Epidermal melanocyte (primary cell): ENCODE data around the gene LMO1.

Experiments used
- DNase-seq: peaks from one replicate; pipeline ENCODE4 v3.0.0; 2011; ENCODE audit warnings: low spot score; ENCODE audit not compliant: insufficient read length

The LMO1 gene

GRCh38 chr11:8263769-8264410 is at the start of gene LMO1:
LMO1 (minus strand) TSS chr11:8263878; CDS start chr11:8263362, 516 bp downstream.
- DNase-seq: peak; percentile 98

- DNase-seq: no peak
Measured at GRCh38 chr11:8312986-8313385, 49.3 kb upstream of the LMO1 start.

- DNase-seq: no peak
Measured at GRCh38 chr11:8311366-8311765, 47.7 kb upstream of the LMO1 start.

GRCh38 chr11:8310743-8311298 is 47.1 kb upstream of the LMO1 start:
- DNase-seq: no peak

GRCh38 chr11:8309862-8310261 is 46.2 kb upstream of the LMO1 start:
- no peak for DNase-seq

- no peak for DNase-seq
Measured at GRCh38 chr11:8309311-8309710, 45.6 kb upstream of the LMO1 start.

- no peak for DNase-seq
Measured at GRCh38 chr11:8307601-8308000, 43.9 kb upstream of the LMO1 start.

- no peak for DNase-seq
Measured at GRCh38 chr11:8301622-8302021, 37.9 kb upstream of the LMO1 start.

- DNase-seq: no peak
Measured at GRCh38 chr11:8298801-8299786, 35.4 kb upstream of the LMO1 start.

- DNase-seq: no peak
Measured at GRCh38 chr11:8297781-8298440, 34.2 kb upstream of the LMO1 start.

GRCh38 chr11:8296872-8297271 is 33.2 kb upstream of the LMO1 start:
- no peak for DNase-seq

- DNase-seq: no peak
Measured at GRCh38 chr11:8296038-8296649, 32.5 kb upstream of the LMO1 start.

GRCh38 chr11:8294251-8294935 is 30.7 kb upstream of the LMO1 start:
- no peak for DNase-seq

- no peak for DNase-seq
Measured at GRCh38 chr11:8293171-8293570, 29.5 kb upstream of the LMO1 start.

GRCh38 chr11:8292351-8292750 is 28.7 kb upstream of the LMO1 start:
- DNase-seq: no peak

GRCh38 chr11:8291421-8292350 is 28.0 kb upstream of the LMO1 start:
- DNase-seq: no peak

- no peak for DNase-seq
Measured at GRCh38 chr11:8290081-8290810, 26.6 kb upstream of the LMO1 start.

- DNase-seq: no peak
Measured at GRCh38 chr11:8289492-8289918, 25.8 kb upstream of the LMO1 start.
